Stimulated activated memory B cell treated with anti-CD40 and anti-IgM and Interleukin-4, amounts not matched to agents 10 μg/mL and 1 μg/mL and 100 μg/mL, for 72 hours (primary cell): Measurements from ENCODE around the gene PLEKHS1.

ENCODE experiments used
- ATAC-seq: fragments of 150-1000 bp; cut with Tn5 transposase; 2 replicates; pipeline ENCODE4 v1.10.0; 2021
- H3K27ac Mint-ChIP-seq: one replicate; pipeline ENCODE4 v1.8.0; 2022; ENCODE audit warnings: mild to moderate bottlenecking, mixed read lengths
- H3K27me3 Mint-ChIP-seq: one replicate; pipeline ENCODE4 v1.8.0; 2022; ENCODE audit warnings: mixed read lengths
- H3K36me3 Mint-ChIP-seq: one replicate; pipeline ENCODE4 v1.8.0; 2022; ENCODE audit warnings: mixed read lengths
- H3K4me1 Mint-ChIP-seq: one replicate; pipeline ENCODE4 v1.8.0; 2022; ENCODE audit warnings: mixed read lengths
- H3K4me3 Mint-ChIP-seq: one replicate; pipeline ENCODE4 v1.8.0; 2022; ENCODE audit warnings: mild to moderate bottlenecking, moderate library complexity, mixed read lengths
- H3K9me3 Mint-ChIP-seq: one replicate; pipeline ENCODE4 v1.8.0; 2022; ENCODE audit warnings: mixed read lengths

PLEKHS1 gene

DNA sequence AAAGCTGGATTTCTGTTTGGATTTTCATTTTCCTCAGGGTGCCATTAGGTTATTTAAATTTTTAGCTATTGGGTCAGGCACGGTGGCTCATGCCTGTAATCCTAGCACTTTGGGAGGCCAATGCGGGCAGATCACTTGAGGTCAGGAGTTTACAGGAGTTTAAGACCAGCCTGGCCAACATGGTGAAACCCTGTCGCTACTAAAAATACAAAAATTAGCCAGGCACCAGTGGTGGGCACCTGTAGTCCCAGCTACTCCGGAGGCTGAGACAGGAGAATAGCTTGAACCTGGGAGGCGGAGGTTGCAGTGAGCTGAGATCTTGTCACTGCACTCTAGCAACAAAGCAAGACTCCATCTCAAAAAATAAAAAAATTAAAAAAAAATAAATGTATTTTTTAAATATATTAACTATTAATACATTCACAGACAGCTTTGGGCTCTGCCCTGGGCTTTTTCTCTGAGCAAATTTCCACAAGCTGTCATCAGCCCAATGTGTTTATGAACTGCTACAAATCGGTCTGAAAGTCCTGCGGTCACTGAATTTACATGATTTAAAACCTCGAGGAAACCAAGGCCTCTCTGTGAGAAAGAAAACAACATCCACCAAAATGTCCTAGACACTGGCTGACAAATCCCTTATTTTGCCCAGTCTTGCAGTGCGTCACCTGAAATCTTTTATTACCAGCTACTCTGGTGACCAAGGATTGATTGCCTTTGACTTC, 19.2 kb upstream of the PLEKHS1 start:
- no peak for ATAC-seq
- Mint-ChIP-seq H3K4me3 (no peak overlapping the region), H3K27me3 (no peaks in the 10 kb centered on the region), H3K27ac (no peak overlapping the region), H3K9me3 (no peaks in the 10 kb centered on the region), H3K4me1 (no peaks in the 10 kb centered on the region), H3K36me3 (peaks cover 37% of the 10 kb centered on the region)

GRCh38 chr10:113732966-113733365, 18.5 kb upstream of the PLEKHS1 start:
- H3K4me1 Mint-ChIP-seq = no peaks in the 10 kb centered on the region
- H3K27me3 Mint-ChIP-seq = no peaks in the 10 kb centered on the region
- H3K36me3 Mint-ChIP-seq = peaks cover 32% of the 10 kb centered on the region
- no peak overlapping the region for H3K27ac Mint-ChIP-seq
- no peak for ATAC-seq
- no peak overlapping the region for H3K4me3 Mint-ChIP-seq
- H3K9me3 Mint-ChIP-seq = no peaks in the 10 kb centered on the region

- no peaks in the 10 kb centered on the region for H3K27me3 Mint-ChIP-seq
- no peaks in the 10 kb centered on the region for H3K9me3 Mint-ChIP-seq
- H3K36me3 Mint-ChIP-seq = peaks cover 26% of the 10 kb centered on the region
- ATAC-seq = no peak
- H3K27ac Mint-ChIP-seq = no peak overlapping the region
- no peak overlapping the region for H3K4me3 Mint-ChIP-seq
- no peaks in the 10 kb centered on the region for H3K4me1 Mint-ChIP-seq
These were observed 17.8 kb upstream of the PLEKHS1 start for GRCh38 chr10:113733635-113734034.

GRCh38 chr10:113735913-113736312, 15.6 kb upstream of the PLEKHS1 start:
- no peak overlapping the region for H3K4me3 Mint-ChIP-seq
- H3K36me3 Mint-ChIP-seq = peaks cover 7% of the 10 kb centered on the region
- H3K4me1 Mint-ChIP-seq = no peaks in the 10 kb centered on the region
- H3K9me3 Mint-ChIP-seq = no peaks in the 10 kb centered on the region
- no peak overlapping the region for H3K27ac Mint-ChIP-seq
- ATAC-seq = no peak
- H3K27me3 Mint-ChIP-seq = no peaks in the 10 kb centered on the region

- H3K27me3 Mint-ChIP-seq = no peaks in the 10 kb centered on the region
- H3K4me3 Mint-ChIP-seq = no peak overlapping the region
These were observed 14.9 kb upstream of the PLEKHS1 start for GRCh38 chr10:113736576-113736975.

GRCh38 chr10:113739031-113739430, 12.5 kb upstream of the PLEKHS1 start:
- no peak overlapping the region for H3K27ac Mint-ChIP-seq
- no peak for ATAC-seq
- no peaks in the 10 kb centered on the region for H3K4me1 Mint-ChIP-seq
- peaks cover 6% of the 10 kb centered on the region for H3K36me3 Mint-ChIP-seq
- H3K4me3 Mint-ChIP-seq = no peak overlapping the region
- H3K27me3 Mint-ChIP-seq = peaks cover 4% of the 10 kb centered on the region
- peaks cover under 1% of the 10 kb centered on the region for H3K9me3 Mint-ChIP-seq

More at GRCh38 chr10:113736576-113736975, 14.9 kb upstream of the PLEKHS1 start:
- Mint-ChIP-seq H3K36me3 (peaks cover 7% of the 10 kb centered on the region), H3K4me1 (no peaks in the 10 kb centered on the region), H3K9me3 (no peaks in the 10 kb centered on the region), H3K27ac (no peak overlapping the region)
- no peak for ATAC-seq

DNA sequence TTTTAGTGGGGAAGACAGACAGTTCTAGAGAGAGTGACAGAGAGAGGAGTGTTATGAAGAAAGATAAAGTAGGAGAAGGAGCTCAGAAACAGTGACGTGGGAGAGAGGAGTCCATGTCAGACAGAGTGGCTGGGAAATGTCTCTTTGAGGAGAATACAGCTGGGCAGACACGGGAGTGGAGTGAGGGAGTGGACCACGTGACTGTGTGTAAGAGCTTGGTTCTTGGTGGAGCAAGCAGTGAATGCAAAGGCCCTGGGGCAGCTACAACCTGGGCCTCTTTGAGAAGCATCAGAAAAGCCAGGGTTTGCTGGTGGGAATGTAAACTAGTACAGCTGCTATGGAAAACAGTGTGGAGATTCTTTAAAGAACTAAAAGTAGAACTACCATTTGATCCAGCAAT, 11.9 kb upstream of the PLEKHS1 start:
- Mint-ChIP-seq H3K36me3 (peaks cover under 1% of the 10 kb centered on the region), H3K4me1 (no peaks in the 10 kb centered on the region), H3K4me3 (no peak overlapping the region), H3K9me3 (peaks cover 3% of the 10 kb centered on the region), H3K27ac (no peak overlapping the region), H3K27me3 (peaks cover 10% of the 10 kb centered on the region)
- ATAC-seq = no peak

DNA sequence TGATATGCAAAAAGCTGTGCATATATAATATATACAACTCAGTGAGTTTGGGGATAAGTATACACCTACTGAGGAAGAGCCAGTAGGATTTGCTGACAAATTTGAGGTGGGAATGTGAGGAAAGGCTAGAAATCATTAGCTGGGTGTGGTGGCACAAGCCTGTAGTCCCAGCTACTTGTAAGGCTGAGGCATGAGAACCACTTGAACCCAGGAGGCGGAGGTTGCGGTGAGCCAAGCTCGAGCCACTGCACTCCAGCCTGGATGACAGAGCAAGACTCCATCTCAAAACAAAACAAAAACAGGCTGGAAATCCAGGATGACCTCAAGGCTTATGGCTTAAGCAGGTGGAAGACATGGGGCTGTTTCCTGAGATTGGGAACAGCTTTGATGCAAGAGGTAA, 10.6 kb upstream of the PLEKHS1 start:
- ATAC-seq = no peak
- Mint-ChIP-seq H3K4me1 (no peaks in the 10 kb centered on the region), H3K27ac (no peak overlapping the region), H3K27me3 (peaks cover 18% of the 10 kb centered on the region), H3K9me3 (peaks cover 3% of the 10 kb centered on the region), H3K4me3 (no peak overlapping the region), H3K36me3 (no peaks in the 10 kb centered on the region)

- Mint-ChIP-seq H3K4me1 (no peaks in the 10 kb centered on the region), H3K9me3 (peaks cover 3% of the 10 kb centered on the region), H3K4me3 (no peak overlapping the region), H3K27me3 (peaks cover 27% of the 10 kb centered on the region), H3K27ac (no peak overlapping the region), H3K36me3 (no peaks in the 10 kb centered on the region)
- ATAC-seq = no peak
These were observed 9.0 kb upstream of the PLEKHS1 start for GRCh38 chr10:113742466-113742865.

- H3K27ac Mint-ChIP-seq = no peak overlapping the region
- peaks cover 27% of the 10 kb centered on the region for H3K27me3 Mint-ChIP-seq
- H3K4me1 Mint-ChIP-seq = no peaks in the 10 kb centered on the region
- no peak overlapping the region for H3K4me3 Mint-ChIP-seq
- no peaks in the 10 kb centered on the region for H3K36me3 Mint-ChIP-seq
- peaks cover 3% of the 10 kb centered on the region for H3K9me3 Mint-ChIP-seq
- ATAC-seq = no peak
These were observed 7.9 kb upstream of the PLEKHS1 start for GRCh38 chr10:113743594-113743993.

DNA sequence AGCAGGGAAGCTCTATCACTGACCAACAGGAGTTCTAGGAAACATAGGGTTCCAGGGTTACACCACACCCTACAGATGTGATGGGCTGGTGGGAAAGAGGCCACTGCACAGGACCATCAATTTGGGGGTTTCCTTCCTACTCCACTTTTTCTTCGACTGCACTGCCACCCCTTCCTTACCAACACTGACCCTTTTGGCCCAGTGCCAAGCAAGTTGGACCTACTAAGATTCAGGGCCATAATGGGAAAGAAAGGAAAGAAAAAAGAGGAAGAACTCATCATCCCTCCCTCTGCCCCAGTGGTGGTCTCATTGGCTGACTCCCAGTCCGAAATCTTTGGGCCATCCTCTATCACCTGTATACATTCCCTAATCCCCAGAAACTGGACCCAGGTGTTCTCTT, 6.1 kb upstream of the PLEKHS1 start:
- Mint-ChIP-seq H3K27me3 (peaks cover 27% of the 10 kb centered on the region), H3K4me3 (no peak overlapping the region), H3K36me3 (no peaks in the 10 kb centered on the region), H3K9me3 (peaks cover 3% of the 10 kb centered on the region), H3K4me1 (no peaks in the 10 kb centered on the region), H3K27ac (no peak overlapping the region)
- ATAC-seq = no peak

DNA sequence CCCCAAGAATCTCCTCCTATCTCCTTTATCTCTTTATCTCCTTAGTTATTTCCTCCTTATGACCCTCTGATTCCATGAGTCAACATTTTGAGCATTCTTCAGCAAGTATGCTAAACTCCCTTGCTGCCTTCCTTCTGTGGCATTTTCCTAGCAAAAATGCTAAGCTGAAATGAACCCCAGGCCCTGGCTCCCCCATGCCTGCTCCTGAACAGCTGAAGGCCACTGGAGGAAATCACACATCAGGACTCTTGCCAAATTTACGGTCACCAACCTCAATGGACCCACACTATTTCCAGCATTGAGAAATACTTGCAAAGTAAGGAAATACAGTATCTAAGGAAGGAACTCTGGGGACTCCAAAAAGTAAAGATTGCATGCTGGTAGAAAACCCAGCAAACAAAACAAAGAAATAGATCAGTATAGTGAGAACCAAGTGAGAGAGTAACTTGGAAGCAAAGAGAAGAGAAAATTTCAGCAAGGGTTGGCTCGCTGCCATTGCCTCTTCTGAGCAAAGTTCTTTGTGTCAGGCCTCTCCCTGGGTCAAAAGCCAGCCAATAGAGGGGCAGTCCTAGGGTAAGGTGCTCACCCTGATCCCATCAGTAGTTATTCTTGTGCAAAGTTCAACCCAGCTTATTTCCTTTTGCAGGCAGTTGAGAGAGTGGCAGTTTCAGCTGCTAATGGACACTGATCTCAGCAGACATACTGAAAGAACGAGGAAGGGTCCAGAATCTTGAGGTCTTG, 5.1 kb upstream of the PLEKHS1 start:
- no peak overlapping the region for H3K27ac Mint-ChIP-seq
- H3K27me3 Mint-ChIP-seq = peaks cover 27% of the 10 kb centered on the region
- no peaks in the 10 kb centered on the region for H3K4me1 Mint-ChIP-seq
- H3K36me3 Mint-ChIP-seq = no peaks in the 10 kb centered on the region
- H3K4me3 Mint-ChIP-seq = no peak overlapping the region
- H3K9me3 Mint-ChIP-seq = peaks cover 3% of the 10 kb centered on the region
- no peak for ATAC-seq

GRCh38 chr10:113752553-113752952, 1.1 kb downstream of the PLEKHS1 start:
- ATAC-seq = no peak
- H3K4me1 Mint-ChIP-seq = no peaks in the 10 kb centered on the region
- H3K4me3 Mint-ChIP-seq = no peak overlapping the region
- peaks cover 36% of the 10 kb centered on the region for H3K27me3 Mint-ChIP-seq
- no peaks in the 10 kb centered on the region for H3K9me3 Mint-ChIP-seq
- H3K36me3 Mint-ChIP-seq = no peaks in the 10 kb centered on the region
- no peak overlapping the region for H3K27ac Mint-ChIP-seq

GRCh38 chr10:113753020-113753692, 1.7 kb downstream of the PLEKHS1 start:
- Mint-ChIP-seq H3K36me3 (no peaks in the 10 kb centered on the region), H3K27me3 (peaks cover 36% of the 10 kb centered on the region), H3K9me3 (no peaks in the 10 kb centered on the region), H3K4me3 (no peak overlapping the region), H3K27ac (no peak overlapping the region), H3K4me1 (no peaks in the 10 kb centered on the region)
- ATAC-seq = no peak

GRCh38 chr10:113754125-113754524, 2.6 kb downstream of the PLEKHS1 start:
- Mint-ChIP-seq H3K9me3 (no peaks in the 10 kb centered on the region), H3K4me1 (no peaks in the 10 kb centered on the region), H3K27ac (no peak overlapping the region), H3K27me3 (peaks cover 36% of the 10 kb centered on the region), H3K4me3 (no peak overlapping the region), H3K36me3 (no peaks in the 10 kb centered on the region)
- ATAC-seq = no peak

GRCh38 chr10:113754768-113755167, 3.3 kb downstream of the PLEKHS1 start:
- H3K27me3 Mint-ChIP-seq = peaks cover 36% of the 10 kb centered on the region
- no peaks in the 10 kb centered on the region for H3K36me3 Mint-ChIP-seq
- ATAC-seq = no peak
- H3K9me3 Mint-ChIP-seq = no peaks in the 10 kb centered on the region
- no peak overlapping the region for H3K27ac Mint-ChIP-seq
- H3K4me3 Mint-ChIP-seq = no peak overlapping the region
- no peaks in the 10 kb centered on the region for H3K4me1 Mint-ChIP-seq
